ENCODE data around the gene BEAN1. TPM values are rescaled to one million over a fixed set of nuclear protein-coding genes. Genes with fewer than 3 reads are reported as not detected.

Gene BEAN1, protein sequence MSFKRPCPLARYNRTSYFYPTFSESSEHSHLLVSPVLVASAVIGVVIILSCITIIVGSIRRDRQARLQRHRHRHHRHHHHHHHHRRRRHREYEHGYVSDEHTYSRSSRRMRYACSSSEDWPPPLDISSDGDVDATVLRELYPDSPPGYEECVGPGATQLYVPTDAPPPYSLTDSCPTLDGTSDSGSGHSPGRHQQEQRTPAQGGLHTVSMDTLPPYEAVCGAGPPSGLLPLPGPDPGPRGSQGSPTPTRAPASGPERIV
- total RNA-seq (under 1 TPM in 1 of 5 donors, not detected in 4; 0.55 TPM), polyA plus RNA-seq (1 to 10 TPM in 1 of 3 donors, under 1 TPM in 1, not detected in 1; 0.40 to 3.7 TPM)
- long read RNA-seq, donor 1 = 0 reads
- long read RNA-seq, donor 2 = 0 reads
- long read RNA-seq, donor 3 = 0 reads
- long read RNA-seq, donor 4 = 0 reads
- long read RNA-seq, donor 5, partial matches to known transcripts = 0 of 1 reads
- long read RNA-seq, donor 5, other reads (novel, unspliced or antisense) = 0 of 1 reads
- long read RNA-seq, donor 6 = 0 reads
- long read RNA-seq, donor 7 = 0 reads
- long read RNA-seq, donor 8 = 0 reads
- long read RNA-seq, donor 9, partial matches to known transcripts = 0 of 1 reads
- long read RNA-seq, donor 9, other reads (novel, unspliced or antisense) = 0 of 1 reads
- long read RNA-seq, donor 10 = 0 reads

DNA sequence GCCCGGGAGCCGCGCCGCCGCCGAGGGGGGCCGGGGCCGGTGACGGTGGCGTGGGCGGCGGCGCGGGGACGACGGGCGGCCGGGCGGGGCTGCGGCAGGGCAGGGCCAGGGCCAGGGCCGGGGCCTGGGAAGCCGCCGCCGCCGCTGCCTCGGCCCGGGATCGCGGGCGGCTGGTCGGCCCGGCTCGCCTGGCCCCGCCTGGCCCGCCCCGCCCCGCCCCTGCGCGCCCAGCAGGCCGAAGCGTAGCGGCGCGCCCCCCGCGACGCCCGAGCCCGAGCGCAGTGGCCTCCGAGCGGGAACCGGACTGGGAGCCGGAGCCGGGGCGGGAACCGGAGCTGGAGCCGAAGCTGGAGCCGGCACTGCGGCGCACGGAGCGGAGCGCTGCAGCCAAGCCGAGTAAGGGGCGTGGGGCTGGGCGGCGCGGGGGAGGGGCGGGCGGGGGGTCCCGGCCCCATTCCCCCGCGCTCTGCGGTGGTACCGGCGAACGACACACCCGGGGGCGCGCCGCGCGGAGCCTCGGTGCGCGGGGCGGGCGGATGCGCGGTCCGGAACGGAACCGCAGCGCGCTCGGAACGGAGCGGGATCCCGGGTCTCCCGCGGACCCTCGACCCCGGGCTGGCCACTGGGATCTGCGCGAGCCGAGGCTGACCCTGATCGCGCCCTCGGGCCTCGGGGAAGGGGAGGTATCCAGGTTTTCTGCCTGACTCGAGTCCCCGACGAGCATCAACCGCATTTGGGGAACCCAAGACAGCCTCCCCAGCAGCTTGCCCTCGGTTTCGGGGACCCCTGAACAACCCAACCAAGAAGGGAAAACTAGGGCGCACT, at the start of gene BEAN1:
Gene BEAN1, plus strand, starts transcription at position 260 of the 825 bp plus-strand sequence. CDS start 10,382 bp downstream, outside the sequence.
- H3K27me3 ChIP-seq = peaks cover 15 to 87% (median 40%) of the 10 kb centered on the region in 3 donors
- TF ChIP-seq POLR2AphosphoS5 (IDR thresholded peaks at IDR 0.05) = no peak
- no peak for TF ChIP-seq EP300 (IDR thresholded peaks at IDR 0.05)
- TF ChIP-seq, protein P1, sequence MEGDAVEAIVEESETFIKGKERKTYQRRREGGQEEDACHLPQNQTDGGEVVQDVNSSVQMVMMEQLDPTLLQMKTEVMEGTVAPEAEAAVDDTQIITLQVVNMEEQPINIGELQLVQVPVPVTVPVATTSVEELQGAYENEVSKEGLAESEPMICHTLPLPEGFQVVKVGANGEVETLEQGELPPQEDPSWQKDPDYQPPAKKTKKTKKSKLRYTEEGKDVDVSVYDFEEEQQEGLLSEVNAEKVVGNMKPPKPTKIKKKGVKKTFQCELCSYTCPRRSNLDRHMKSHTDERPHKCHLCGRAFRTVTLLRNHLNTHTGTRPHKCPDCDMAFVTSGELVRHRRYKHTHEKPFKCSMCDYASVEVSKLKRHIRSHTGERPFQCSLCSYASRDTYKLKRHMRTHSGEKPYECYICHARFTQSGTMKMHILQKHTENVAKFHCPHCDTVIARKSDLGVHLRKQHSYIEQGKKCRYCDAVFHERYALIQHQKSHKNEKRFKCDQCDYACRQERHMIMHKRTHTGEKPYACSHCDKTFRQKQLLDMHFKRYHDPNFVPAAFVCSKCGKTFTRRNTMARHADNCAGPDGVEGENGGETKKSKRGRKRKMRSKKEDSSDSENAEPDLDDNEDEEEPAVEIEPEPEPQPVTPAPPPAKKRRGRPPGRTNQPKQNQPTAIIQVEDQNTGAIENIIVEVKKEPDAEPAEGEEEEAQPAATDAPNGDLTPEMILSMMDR (IDR thresholded peaks at IDR 0.05) = no peak
- no peak for TF ChIP-seq POLR2A (IDR thresholded peaks at IDR 0.05)
- DNase-seq = peak in 1 of 2 donors; percentile 83
- H3K9me3 ChIP-seq = no peaks in the 10 kb centered on the region
- H3K4me1 ChIP-seq = peaks cover 18 to 29% (median 23%) of the 10 kb centered on the region in 4 donors
- peak within 1 kb of the TSS; percentile 45 to 67 (median 53) for H3K4me3 ChIP-seq
- intact Hi-C loops (cut with DNase I; ENCODE audit: low total_unique reads) = no loop called here
- 0 to 2% (median 1%) methylated on average over 9 to 118 of the region's 118 CpGs for WGBS, 5 donors
- H3K27ac ChIP-seq = no peak within 1 kb of the TSS
- no peaks in the 10 kb centered on the region for H3K36me3 ChIP-seq

DNA sequence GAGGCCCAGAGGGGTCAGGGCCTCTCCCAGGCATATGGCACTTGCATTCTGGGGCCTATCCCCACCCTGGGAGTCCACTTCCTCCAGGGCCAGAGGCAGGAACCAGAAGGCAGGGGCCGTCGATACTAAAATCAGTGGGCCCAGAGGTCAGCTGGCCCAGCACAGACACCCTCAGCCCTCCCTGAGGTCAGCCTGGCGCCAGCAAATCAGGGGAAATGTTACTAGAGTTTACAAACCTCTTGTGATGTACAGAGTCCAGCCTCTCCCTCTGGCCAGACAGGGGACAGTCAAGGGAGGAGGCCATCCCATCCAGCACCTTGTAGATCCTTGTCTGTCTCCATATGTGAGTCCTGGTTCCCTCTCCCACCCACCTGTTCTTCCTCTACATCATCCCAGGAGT, 49.8 kb upstream of the BEAN1 start:
- Histone ChIP-seq H3K9me3 (no peaks in the 10 kb centered on the region), H3K4me1 (peaks cover 0 to 5% (median 0%) of the 10 kb centered on the region in 4 donors), H3K36me3 (no peaks in the 10 kb centered on the region), H3K27ac (peak overlapping the region in 3 of 5 donors; percentile 6 to 41 (median 20)), H3K4me3 (no peak overlapping the region), H3K27me3 (no peaks in the 10 kb centered on the region)
- no peak for DNase-seq
- 67 to 81% (median 74%) methylated on average over 1 to 3 of the region's 3 CpGs; no CpG with 5 or more reads in 1 of the 5 donors for WGBS, 5 donors
- TF ChIP-seq EP300 (IDR thresholded peaks at IDR 0.05) = no peak
- TF ChIP-seq POLR2AphosphoS5 (IDR thresholded peaks at IDR 0.05) = no peak
- TF ChIP-seq, protein P1 (IDR thresholded peaks at IDR 0.05) = no peak
- TF ChIP-seq POLR2A (IDR thresholded peaks at IDR 0.05) = no peak
- intact Hi-C loops (cut with DNase I; ENCODE audit: low total_unique reads) = no loop called here

DNA sequence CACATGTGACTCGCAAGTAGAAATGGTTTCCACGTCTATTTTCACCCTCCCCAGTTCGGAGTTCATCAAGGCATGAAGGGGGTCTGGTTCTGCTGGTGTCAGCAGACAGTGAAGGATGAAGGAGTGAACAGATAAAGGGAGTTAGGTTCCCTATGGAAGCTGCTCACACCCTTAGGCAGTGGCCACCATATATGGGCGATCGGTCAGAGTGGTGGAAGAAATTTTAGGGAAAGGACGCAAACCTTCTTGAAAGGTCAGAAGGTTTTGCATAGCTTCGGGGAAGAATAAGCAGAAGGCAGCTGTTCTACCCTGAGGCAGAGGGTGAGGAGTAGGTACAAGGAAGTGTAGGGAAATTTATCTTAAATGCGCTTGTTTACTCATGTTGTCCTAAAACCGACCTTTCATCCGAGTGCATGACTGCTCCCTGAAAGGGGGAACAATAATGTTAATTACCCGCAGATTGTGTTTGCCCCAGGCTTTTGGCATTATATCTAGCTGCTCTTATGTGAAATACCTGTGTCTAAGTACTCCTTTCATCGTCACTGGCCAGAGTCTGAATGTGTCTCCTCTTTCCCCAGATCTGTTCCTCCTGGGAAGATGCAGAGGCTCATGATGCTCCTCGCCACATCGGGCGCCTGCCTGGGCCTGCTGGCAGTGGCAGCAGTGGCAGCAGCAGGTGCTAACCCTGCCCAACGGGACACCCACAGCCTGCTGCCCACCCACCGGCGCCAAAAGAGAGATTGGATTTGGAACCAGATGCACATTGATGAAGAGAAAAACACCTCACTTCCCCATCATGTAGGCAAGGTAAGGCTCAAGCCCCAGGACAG, 48.1 kb upstream of the BEAN1 start:
- no peaks in the 10 kb centered on the region for H3K9me3 ChIP-seq
- DNase-seq = no peak
- intact Hi-C loops (cut with DNase I; ENCODE audit: low total_unique reads) = no loop called here
- H3K36me3 ChIP-seq = no peaks in the 10 kb centered on the region
- no peak overlapping the region for H3K27ac ChIP-seq
- 58 to 69% (median 63%) methylated on average over 18 of the region's 18 CpGs for WGBS, 5 donors
- peaks cover 0 to 5% (median 0%) of the 10 kb centered on the region in 4 donors for H3K4me1 ChIP-seq
- no peak overlapping the region for H3K4me3 ChIP-seq
- no peaks in the 10 kb centered on the region for H3K27me3 ChIP-seq
- TF ChIP-seq POLR2A (IDR thresholded peaks at IDR 0.05) = no peak

DNA sequence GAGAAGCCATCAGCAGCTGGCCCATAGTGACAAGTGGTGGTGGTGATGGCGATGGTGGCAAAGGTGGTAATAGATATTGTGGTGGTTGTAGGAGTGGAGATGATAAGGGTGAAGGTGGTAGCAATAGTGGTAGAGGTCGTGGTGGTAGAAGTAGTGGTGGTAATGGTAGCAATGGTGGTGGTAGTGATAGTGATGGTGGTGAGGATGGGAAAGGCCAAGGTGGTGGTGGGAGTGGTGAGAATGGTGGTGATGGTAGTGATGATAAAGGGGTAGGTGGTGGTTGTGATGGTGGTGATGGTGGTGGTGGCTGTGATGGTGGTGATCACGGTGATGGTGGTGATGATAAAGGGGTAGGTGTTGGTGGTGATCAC, 47.5 kb upstream of the BEAN1 start:
- H3K4me3 ChIP-seq = no peak overlapping the region
- no peak for DNase-seq
- H3K36me3 ChIP-seq = no peaks in the 10 kb centered on the region
- intact Hi-C loops (cut with DNase I; ENCODE audit: low total_unique reads) = no loop called here
- H3K9me3 ChIP-seq = no peaks in the 10 kb centered on the region
- TF ChIP-seq POLR2AphosphoS5 (IDR thresholded peaks at IDR 0.05) = no peak
- TF ChIP-seq POLR2A (IDR thresholded peaks at IDR 0.05) = no peak
- TF ChIP-seq EP300 (IDR thresholded peaks at IDR 0.05) = no peak
- TF ChIP-seq, protein P1 (IDR thresholded peaks at IDR 0.05) = no peak
- H3K27me3 ChIP-seq = no peaks in the 10 kb centered on the region
- H3K27ac ChIP-seq = no peak overlapping the region
- H3K4me1 ChIP-seq = peaks cover 0 to 5% (median 0%) of the 10 kb centered on the region in 4 donors
- 86 to 94% (median 89%) methylated on average over 3 of the region's 3 CpGs for WGBS, 5 donors
